ENCODE data around the gene ZC3H4.
"Not testable (repeated sequence)": the region's sequence is repeated elsewhere in the genome, so short reads cannot be mapped to it uniquely, and the experiment has no call there.

Gene ZC3H4

DNA sequence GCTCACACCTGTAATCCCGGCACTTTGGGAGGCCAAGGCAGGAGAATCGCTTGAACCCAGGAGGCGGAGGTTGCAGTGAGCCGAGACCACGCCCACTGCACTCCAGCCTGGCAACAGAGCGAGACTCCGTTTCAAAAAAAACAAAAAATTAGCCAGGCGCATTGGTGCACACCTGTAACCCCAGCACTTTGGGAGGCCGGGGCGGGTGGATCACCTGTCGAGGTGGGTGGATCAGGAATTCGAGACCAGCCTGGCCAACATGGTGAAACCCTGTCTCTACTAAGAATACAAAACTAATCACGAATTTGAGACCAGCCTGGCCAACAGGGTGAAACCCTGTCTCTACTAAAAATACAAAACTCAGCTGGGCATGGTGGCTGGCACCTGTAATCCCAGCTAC, 35.2 kb downstream of the ZC3H4 start:
- H3K4me1 Mint-ChIP-seq (ENCODE audit: low read depth in 2 of 2) = peaks cover 9 to 10% of the 10 kb centered on the region in 2 donors
- not testable (repeated sequence) for H3K27ac Mint-ChIP-seq; H3K27me3 Mint-ChIP-seq; H3K4me3 Mint-ChIP-seq; DNase-seq; H3K9me3 Mint-ChIP-seq; ATAC-seq (replicated peaks)
- peaks cover 76% of the 10 kb centered on the region for H3K36me3 Mint-ChIP-seq (ENCODE audit: insufficient read depth)

DNA sequence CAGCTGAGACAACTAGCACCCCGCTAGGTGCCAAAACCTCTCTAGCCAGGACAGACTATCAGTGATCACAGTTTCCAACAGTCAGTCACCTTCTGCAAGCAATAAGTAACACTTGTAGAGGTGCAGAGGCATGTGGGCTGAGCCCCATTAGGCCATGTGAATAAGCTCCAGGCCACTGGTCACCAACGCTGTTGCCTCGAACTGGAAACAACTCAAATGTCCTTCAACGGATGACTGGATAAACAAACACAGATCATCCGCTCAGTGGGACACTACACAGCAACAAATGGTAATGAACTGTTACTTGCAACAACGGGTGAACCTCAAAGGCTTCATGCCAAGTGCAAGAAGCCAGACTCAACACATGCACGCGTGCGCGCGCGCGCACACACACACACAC, 37.6 kb downstream of the ZC3H4 start:
- DNase-seq = no peak
- Mint-ChIP-seq H3K4me1 (ENCODE audit: low read depth in 2 of 2) (peaks cover 9 to 10% of the 10 kb centered on the region in 2 donors), H3K36me3 (ENCODE audit: insufficient read depth) (peaks cover 73% of the 10 kb centered on the region), H3K27me3 (no peaks in the 10 kb centered on the region), H3K4me3 (no peak overlapping the region), H3K9me3 (no peaks in the 10 kb centered on the region), H3K27ac (no peak overlapping the region)
- no peak for ATAC-seq (replicated peaks)

DNA sequence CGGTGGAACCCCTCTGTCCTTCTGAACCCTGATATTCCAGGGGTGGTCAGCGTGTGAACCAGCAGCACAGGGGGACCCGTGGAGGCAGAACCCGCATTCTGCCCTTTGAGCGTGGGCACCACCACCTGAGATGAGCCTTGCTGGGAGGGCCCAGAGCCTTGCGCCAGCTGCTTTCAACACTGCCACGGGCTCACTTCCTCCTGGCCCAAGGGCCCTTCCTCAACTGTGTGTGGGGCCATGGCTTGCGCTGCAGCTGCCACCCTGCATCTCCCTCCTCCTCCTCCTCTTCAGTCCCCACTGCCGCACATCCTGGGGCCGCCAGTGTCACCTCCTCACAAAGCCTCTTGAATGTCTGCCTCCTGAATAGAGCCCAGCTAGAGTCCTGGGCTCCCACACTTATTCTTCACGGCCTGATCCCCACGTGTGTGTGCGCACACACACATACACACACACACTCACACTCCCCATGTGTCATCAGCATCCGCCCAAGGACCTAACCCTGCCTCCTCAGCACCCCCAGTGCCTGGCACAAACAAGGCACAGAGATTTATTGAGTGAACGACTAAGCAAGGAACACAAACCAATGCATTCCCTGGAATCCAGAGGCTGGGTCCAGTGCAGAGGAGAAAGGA, 38.3 kb downstream of the ZC3H4 start:
- Mint-ChIP-seq H3K27ac (no peak overlapping the region), H3K9me3 (no peaks in the 10 kb centered on the region), H3K4me3 (no peak overlapping the region), H3K36me3 (ENCODE audit: insufficient read depth) (peaks cover 70% of the 10 kb centered on the region), H3K4me1 (ENCODE audit: low read depth in 2 of 2) (peaks cover 9 to 10% of the 10 kb centered on the region in 2 donors), H3K27me3 (no peaks in the 10 kb centered on the region)
- no peak for ATAC-seq (replicated peaks)
- no peak for DNase-seq

DNA sequence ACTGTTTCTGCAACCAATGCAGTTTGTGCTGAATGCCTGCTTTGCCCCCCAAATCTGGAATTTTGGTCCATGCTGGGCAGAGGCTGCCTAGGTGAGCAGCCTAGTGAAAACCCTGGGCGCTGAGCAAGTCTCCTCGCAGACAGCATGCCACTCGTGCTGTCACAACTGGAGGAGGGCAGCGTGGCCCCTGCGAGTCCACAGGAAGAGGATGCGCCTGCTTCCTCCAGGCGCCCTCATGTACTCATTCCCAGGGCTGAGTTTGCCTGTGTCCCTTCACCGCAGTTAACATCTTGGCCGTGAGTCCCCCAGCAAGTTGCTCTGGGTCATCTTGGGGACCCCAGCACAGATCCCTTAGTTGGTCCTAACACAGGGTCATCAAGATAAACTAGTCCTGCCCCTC, 39.0 kb downstream of the ZC3H4 start:
- ATAC-seq (replicated peaks) = no peak
- H3K27ac Mint-ChIP-seq = peak overlapping the region in 1 of 2 donors; percentile 23
- no peak for DNase-seq
- no peaks in the 10 kb centered on the region for H3K27me3 Mint-ChIP-seq
- peaks cover 63% of the 10 kb centered on the region for H3K36me3 Mint-ChIP-seq (ENCODE audit: insufficient read depth)
- peaks cover 9 to 10% of the 10 kb centered on the region in 2 donors for H3K4me1 Mint-ChIP-seq (ENCODE audit: low read depth in 2 of 2)
- H3K9me3 Mint-ChIP-seq = no peaks in the 10 kb centered on the region
- H3K4me3 Mint-ChIP-seq = no peak overlapping the region

DNA sequence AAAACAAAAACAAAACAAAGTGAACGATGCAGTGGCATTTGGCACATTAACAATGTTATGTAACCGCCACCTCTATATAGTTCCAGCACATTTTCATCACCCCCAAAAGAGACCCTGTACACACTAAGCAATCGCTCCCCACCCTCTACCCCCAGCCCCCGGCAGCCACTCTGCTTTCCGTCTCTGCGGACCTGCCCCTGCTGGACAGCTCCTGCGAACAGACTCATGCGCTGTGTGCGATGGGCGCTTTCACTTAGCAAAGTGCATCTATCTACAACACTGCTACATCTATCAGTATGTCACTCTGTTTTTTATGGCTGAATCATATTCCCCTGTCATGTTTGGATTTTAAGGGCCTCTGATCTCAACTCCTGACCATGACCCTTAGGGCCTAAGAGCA, 40.0 kb downstream of the ZC3H4 start:
- Mint-ChIP-seq H3K4me1 (ENCODE audit: low read depth in 2 of 2) (peaks cover 9% of the 10 kb centered on the region in 2 donors), H3K27me3 (no peaks in the 10 kb centered on the region), H3K9me3 (no peaks in the 10 kb centered on the region), H3K4me3 (no peak overlapping the region), H3K27ac (no peak overlapping the region), H3K36me3 (ENCODE audit: insufficient read depth) (peaks cover 55% of the 10 kb centered on the region)
- no peak for DNase-seq
- ATAC-seq (replicated peaks) = no peak

DNA sequence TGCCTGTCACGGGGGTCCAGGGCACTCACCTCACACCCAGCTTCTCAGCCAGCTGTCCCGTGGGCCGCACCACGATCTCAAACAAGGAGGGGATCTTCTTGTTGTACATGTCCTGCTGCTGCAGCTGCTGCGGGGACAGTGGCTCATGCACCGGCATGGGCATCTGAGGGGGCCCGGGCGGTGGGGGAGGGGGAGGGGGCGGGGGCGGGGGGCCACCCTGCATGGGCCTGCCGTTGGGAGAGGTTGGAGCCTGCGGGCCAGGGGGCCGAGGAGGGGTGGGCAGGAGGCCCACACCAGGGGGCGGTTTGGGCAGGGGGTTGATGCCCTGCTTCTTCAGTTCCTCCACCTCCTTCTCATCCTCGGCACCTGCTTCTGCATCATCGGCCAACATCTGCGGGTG, 41.3 kb downstream of the ZC3H4 start:
- H3K27me3 Mint-ChIP-seq = no peaks in the 10 kb centered on the region
- no peaks in the 10 kb centered on the region for H3K9me3 Mint-ChIP-seq
- H3K27ac Mint-ChIP-seq = no peak overlapping the region
- H3K36me3 Mint-ChIP-seq (ENCODE audit: insufficient read depth) = peaks cover 51% of the 10 kb centered on the region
- H3K4me1 Mint-ChIP-seq (ENCODE audit: low read depth in 2 of 2) = peaks cover 9% of the 10 kb centered on the region in 2 donors
- no peak for DNase-seq
- ATAC-seq (replicated peaks) = no peak
- H3K4me3 Mint-ChIP-seq = no peak overlapping the region

DNA sequence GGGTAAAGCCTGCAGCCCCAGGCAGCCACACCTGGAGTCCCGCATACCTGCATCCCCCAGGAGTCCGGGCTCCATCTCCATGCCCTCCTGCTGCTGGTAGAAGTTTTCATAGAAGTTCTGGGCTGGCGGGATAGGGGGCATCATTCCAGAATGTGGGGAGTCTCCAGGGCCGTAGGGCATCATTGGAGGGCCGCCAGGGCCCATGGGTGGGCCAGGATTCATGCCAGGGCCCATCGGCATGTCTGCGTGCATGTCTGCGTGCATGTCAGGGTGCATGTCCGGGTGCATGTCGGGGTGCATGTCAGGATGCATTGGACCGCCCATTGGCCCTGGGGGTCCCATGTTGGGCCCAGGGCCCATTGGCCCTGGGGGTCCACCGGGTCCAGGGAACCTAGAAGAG, 41.8 kb downstream of the ZC3H4 start:
- Mint-ChIP-seq H3K4me1 (ENCODE audit: low read depth in 2 of 2) (peaks cover 9% of the 10 kb centered on the region in 2 donors), H3K27ac (no peak overlapping the region), H3K4me3 (no peak overlapping the region), H3K27me3 (no peaks in the 10 kb centered on the region), H3K36me3 (ENCODE audit: insufficient read depth) (peaks cover 45% of the 10 kb centered on the region), H3K9me3 (no peaks in the 10 kb centered on the region)
- DNase-seq (no peak), ATAC-seq (replicated peaks) (no peak)

DNA sequence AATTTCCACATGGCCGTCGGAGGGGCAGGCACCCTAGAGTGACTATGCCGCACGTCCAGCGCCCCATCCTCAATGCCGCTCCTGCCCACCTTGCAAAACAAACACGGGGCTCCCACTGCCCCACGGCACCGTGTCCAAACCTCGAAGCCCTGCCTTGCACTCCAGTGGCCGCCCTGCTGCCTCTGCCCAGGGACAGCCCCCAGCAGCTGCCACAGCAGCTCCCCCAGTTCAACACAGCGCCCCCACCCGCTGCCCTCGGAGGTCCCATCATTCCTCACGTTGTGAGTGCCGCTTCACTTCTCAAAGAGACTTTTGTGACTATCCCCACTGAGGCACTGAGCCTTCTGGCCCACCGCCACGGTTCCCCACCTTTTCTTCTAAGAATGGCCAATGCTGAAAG, 42.8 kb downstream of the ZC3H4 start:
- Mint-ChIP-seq H3K27ac (peak overlapping the region in 1 of 2 donors; percentile 65), H3K4me1 (ENCODE audit: low read depth in 2 of 2) (peaks cover 8 to 9% of the 10 kb centered on the region in 2 donors), H3K27me3 (no peaks in the 10 kb centered on the region), H3K4me3 (no peak overlapping the region), H3K36me3 (ENCODE audit: insufficient read depth) (peaks cover 45% of the 10 kb centered on the region), H3K9me3 (no peaks in the 10 kb centered on the region)
- no peak for ATAC-seq (replicated peaks)
- DNase-seq = no peak

DNA sequence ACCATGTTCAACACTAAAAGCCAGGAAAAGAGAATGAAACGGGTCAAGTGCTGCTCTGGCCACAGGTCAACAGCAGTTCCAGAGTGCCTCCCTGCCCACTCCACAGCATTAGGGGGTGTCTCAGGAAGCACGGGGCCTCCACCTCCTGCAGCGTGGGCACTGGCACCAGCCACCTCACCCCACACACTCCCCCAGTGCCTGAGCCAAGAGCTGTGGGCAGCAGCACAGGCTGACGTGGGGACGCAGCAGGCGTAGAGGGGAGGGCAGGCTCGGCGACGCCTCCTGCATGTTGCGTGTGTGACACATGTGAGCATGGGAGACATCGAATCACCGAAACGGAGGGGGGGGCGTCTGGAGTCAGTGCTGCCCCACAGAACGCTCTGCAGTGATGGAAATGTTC, 43.8 kb downstream of the ZC3H4 start:
- Mint-ChIP-seq H3K36me3 (ENCODE audit: insufficient read depth) (peaks cover 46% of the 10 kb centered on the region), H3K4me1 (ENCODE audit: low read depth in 2 of 2) (peaks cover 2 to 4% of the 10 kb centered on the region in 2 donors), H3K4me3 (no peak overlapping the region), H3K9me3 (no peaks in the 10 kb centered on the region), H3K27ac (no peak overlapping the region), H3K27me3 (no peaks in the 10 kb centered on the region)
- DNase-seq (no peak), ATAC-seq (replicated peaks) (no peak)

DNA sequence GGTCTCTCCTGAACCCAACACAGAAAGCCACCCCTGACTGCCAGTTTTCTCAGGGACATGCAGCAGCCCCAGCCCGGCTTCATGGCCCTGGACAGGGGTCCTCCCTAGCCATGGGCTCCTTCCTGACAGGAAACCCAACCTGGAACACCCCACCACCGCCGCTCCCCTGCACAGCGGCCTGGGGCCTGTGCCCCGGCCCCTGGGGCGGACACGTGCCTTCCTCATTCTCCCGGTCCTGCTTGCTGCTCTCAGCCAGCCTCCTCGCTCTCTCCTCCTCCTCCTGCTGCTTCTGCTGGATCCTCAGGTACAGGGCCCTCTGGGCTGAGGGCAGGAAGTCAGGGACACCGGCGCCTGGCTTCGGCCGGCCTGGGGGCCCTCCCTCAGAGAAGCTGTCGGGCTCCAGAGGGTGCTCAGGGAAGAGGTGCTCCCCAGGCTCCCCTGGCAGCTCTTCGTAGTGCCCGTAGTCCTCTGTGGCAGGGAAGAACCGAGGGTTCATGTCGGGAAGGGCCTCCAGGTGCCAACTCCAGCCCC, 44.6 kb downstream of the ZC3H4 start:
- H3K27ac Mint-ChIP-seq = no peak overlapping the region
- peaks cover under 1 to 1% of the 10 kb centered on the region in 2 donors for H3K4me1 Mint-ChIP-seq (ENCODE audit: low read depth in 2 of 2)
- ATAC-seq (replicated peaks) (no peak), DNase-seq (no peak)
- H3K4me3 Mint-ChIP-seq = no peak overlapping the region
- H3K27me3 Mint-ChIP-seq = no peaks in the 10 kb centered on the region
- H3K36me3 Mint-ChIP-seq (ENCODE audit: insufficient read depth) = peaks cover 53% of the 10 kb centered on the region
- H3K9me3 Mint-ChIP-seq = no peaks in the 10 kb centered on the region

DNA sequence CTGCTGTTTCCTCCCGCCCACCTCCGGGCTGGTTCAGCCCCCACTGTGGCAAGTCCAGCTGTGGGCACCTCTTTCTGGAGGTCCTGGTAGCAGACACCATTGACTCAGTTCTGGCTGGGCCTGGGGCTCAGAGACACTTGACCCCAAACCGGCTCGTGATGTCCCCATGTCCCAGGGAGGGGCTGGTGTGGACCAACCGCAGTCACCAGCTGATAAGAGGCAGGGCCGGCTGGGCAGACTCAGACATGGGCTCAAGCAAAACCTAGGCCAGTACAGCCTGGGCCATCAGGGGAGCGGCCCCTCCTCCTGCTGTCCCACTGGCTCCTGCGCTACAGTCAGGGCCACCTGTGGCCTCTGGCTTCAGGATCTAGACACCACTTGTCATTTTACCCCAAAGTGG, 45.3 kb downstream of the ZC3H4 start:
- Mint-ChIP-seq H3K36me3 (ENCODE audit: insufficient read depth) (peaks cover 47% of the 10 kb centered on the region), H3K27ac (no peak overlapping the region), H3K4me3 (no peak overlapping the region)

DNA sequence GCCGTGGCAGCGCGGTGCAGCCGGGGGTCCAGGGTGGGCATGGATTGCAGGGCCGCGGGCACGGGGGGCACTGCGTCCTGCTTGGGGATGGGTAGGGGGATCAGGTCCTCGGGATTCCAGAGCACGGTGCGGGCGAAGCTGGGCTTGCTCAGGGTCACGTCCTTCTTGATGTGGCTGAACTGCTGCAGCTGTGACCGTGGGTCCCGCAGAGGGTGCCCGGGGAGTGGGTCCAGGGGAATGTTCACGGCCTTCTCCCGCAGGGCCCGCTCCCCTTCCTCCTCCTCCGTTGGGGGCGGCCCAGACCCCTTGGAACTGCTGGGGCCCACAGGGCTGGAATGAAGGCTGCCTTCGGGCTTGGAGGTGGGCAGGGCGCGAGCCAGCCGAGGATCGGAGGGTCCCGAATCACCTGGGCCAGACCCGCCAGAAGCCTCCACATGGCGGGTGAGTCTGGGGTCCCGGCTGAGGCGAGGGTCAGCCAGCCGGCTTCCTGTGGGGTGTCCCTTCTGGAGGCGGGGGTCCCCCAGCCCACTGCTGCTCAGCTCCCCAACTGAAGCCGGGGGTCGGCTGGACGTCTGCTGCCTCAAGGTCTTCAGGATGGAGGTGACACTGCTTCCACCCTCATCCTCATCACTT, 46.2 kb downstream of the ZC3H4 start:
- H3K9me3 Mint-ChIP-seq = no peaks in the 10 kb centered on the region
- no peak overlapping the region for H3K27ac Mint-ChIP-seq
- ATAC-seq (replicated peaks) (no peak), DNase-seq (no peak)
- no peaks in the 10 kb centered on the region for H3K4me1 Mint-ChIP-seq (ENCODE audit: low read depth in 2 of 2)
- no peaks in the 10 kb centered on the region for H3K27me3 Mint-ChIP-seq
- H3K4me3 Mint-ChIP-seq = no peak overlapping the region
- H3K36me3 Mint-ChIP-seq (ENCODE audit: insufficient read depth) = peaks cover 42% of the 10 kb centered on the region

More for the DNA sequence above, 45.3 kb downstream of the ZC3H4 start:
- ATAC-seq (replicated peaks) = no peak
- H3K4me1 Mint-ChIP-seq (ENCODE audit: low read depth in 2 of 2) = no peaks in the 10 kb centered on the region
- H3K27me3 Mint-ChIP-seq = no peaks in the 10 kb centered on the region
- H3K9me3 Mint-ChIP-seq = no peaks in the 10 kb centered on the region
- DNase-seq = no peak

DNA sequence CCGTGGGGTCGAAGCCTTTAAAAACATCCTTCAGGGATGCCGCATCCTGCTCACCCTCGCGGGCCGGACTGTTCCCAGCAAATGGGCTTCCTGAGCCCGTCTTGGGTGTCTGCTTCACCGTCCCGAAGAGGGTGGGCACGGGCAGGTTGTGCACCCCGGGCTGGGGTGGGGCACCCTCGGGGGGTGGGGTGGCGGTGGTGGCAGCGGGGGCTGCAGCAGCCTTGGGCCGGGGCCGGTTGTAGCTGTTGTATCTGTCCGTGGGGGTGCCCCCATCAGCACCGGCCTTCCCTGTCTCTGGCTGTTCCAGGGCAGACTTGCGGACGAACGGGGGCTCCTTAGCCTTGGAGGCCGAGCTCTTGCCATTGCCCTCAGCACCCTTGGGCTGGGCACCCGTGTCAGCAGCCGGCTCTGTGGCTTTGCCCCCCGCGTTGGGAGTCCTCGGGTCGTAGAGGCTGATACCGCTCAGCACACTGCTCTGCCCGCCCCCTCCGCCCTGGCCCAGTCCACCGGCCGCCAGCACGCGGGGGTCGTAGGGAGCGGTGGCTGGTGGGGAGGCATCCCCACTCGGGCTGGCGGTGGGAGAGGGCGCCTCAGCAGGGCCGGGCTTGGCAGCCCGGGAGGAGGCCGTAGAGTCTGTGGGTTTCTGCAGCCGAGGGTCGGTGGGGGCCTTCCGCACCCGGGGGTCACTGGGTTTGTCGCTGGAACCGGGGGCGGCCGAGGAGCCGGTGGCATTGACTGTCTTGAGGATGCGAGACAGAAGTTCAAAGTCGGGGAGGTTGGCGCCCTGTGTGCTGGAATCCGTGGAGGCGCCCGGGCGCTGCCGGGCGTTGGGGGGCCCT, 47.0 kb downstream of the ZC3H4 start:
- DNase-seq (no peak), ATAC-seq (replicated peaks) (no peak)
- Mint-ChIP-seq H3K4me3 (no peak overlapping the region), H3K4me1 (ENCODE audit: low read depth in 2 of 2) (no peaks in the 10 kb centered on the region), H3K9me3 (no peaks in the 10 kb centered on the region), H3K27ac (no peak overlapping the region), H3K27me3 (no peaks in the 10 kb centered on the region), H3K36me3 (ENCODE audit: insufficient read depth) (peaks cover 38% of the 10 kb centered on the region)
